Choroid plexus epithelial cell (primary cell): ENCODE results near the gene PRUNE2.

ENCODE experiments used
- DNase-seq: peaks from one replicate; pipeline ENCODE4 v3.0.0-alpha.2; 2010; ENCODE audit warnings: low read depth
- H3K4me3 ChIP-seq: 2 replicates; pipeline ENCODE4 v1.5.1; 2011; ENCODE audit warnings: low read depth, mild to moderate bottlenecking, control low read depth, low read length, moderate library complexity
- TF ChIP-seq, protein P1 (sequence below): conservative IDR thresholded peaks from 2 replicates; pipeline ENCODE4 v1.5.1; 2011; ENCODE audit warnings: low read depth, mild to moderate bottlenecking, control low read depth, inconsistent platforms, low read length, moderate library complexity

The PRUNE2 gene

DNA sequence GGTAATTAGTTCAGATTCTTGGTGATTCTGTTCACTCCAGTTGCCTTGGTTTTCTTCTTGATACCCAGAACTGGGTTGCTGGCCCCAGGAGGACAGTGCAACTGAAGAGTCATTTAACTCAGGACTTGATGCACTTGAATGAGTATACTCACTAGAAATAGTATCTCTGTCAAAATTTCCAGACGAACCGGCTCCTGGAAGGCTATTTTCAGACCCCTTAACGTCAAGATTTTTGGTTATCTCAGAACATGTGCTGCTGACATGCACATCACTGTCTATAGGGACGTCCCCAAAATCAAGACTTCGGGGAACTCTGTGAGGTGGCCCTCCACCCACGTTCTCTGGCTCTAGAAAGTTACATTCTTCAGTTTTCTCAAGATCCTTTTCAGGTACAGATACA is 198.4 kb downstream of the PRUNE2 start:
- TF ChIP-seq, protein P1, sequence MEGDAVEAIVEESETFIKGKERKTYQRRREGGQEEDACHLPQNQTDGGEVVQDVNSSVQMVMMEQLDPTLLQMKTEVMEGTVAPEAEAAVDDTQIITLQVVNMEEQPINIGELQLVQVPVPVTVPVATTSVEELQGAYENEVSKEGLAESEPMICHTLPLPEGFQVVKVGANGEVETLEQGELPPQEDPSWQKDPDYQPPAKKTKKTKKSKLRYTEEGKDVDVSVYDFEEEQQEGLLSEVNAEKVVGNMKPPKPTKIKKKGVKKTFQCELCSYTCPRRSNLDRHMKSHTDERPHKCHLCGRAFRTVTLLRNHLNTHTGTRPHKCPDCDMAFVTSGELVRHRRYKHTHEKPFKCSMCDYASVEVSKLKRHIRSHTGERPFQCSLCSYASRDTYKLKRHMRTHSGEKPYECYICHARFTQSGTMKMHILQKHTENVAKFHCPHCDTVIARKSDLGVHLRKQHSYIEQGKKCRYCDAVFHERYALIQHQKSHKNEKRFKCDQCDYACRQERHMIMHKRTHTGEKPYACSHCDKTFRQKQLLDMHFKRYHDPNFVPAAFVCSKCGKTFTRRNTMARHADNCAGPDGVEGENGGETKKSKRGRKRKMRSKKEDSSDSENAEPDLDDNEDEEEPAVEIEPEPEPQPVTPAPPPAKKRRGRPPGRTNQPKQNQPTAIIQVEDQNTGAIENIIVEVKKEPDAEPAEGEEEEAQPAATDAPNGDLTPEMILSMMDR: no peak
- H3K4me3 ChIP-seq: no peak overlapping the region
- no peak for DNase-seq

DNA sequence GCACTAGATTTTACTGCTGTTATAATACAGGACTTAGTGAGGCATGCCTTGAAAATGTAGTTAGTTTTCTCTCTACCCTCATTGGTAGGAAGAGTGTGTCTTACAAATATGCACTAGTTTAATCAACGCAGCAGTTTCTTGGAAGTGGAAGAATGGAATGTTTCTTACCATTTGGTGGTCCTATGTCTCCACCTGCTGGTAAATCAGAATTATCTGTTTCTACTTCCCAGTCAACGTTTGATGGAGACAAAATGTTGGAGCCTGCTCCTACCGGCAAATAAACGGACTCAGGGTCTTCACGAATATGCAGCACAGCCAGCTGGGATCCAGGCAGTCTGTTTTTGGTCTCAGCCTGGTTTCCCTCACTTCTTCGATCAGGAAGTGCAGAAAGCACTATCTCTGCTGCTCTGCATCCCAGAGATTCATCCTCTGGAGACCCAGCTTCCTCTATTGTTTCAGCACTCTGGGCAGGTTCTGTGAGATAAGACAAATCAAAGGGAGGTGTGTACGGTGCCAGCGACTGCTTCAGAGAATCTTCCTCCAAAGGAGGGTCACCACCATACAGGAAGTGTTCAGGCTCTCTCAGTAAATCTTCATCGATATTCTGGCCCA is 201.2 kb downstream of the PRUNE2 start:
- H3K4me3 ChIP-seq: no peak overlapping the region
- TF ChIP-seq, protein P1: peak; percentile 68
- DNase-seq: peak; percentile 98

DNA sequence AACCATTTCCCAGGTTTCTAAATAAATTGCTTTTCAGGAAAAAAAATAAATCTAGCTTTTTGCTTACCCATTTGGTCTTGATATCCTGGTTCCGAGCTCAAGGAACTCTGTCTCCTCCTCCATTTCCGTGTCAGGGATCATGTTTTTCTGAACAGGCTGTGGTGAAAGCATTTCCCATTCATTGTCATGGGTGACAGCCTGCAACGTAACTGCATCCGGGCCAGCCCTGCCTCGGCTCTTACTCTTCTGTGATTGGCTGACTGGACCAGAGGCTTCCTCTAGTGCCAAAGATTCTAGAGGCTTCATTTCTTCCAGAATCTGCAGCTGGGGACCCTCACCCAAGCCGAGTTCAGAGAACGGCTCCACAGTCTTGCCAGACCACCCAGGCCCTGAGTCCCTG is 202.6 kb downstream of the PRUNE2 start:
- peak; percentile 28 for DNase-seq
- TF ChIP-seq, protein P1: no peak
- no peak overlapping the region for H3K4me3 ChIP-seq

DNA sequence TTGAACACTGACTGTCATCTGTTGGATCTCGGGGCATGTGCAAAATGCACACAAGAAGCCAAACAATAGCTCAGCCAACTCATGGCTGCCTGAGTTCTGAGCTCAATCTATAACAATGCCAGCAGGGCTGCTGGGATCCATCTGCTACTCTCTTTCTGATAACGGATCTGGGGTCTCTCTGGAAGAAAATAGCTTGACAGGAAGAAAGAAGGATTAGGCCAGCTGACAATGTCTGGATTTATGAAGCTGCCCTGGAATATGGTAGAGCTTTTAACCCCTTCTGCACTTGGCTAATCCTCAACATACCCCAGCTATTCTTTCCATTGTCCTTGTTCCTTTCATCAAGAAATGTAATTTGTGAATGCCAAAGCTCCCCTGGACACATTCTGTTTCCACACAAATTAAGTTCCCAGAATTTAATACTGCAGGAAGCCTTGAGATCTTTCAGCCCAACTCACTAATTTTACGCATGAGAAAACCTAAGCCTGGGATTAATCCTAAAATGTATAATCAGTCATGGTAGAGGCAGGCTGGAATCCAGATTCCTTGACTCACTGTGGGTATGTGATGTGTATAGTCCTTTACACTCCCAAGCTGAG is 204.4 kb downstream of the PRUNE2 start:
- TF ChIP-seq, protein P1: no peak
- H3K4me3 ChIP-seq: no peak overlapping the region
- DNase-seq: no peak

DNA sequence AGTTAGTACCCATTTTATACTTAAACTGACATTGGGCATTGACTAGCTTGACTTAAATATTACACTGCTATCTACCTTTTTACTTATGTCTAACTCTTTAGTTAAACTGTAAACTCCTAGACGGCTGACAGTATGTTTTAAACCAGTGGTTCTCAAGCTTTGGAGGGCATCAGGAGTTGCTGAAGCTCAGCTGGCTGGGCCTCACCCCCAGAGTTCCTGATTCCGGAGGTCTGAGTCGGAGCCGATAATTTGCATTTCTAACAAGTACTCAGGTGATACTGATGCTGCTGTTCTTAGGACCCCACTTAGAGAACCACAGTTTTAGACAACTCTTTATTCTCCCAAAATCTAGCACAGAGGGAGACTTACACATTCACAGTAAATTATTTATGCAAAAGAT is 205.0 kb downstream of the PRUNE2 start:
- no peak for DNase-seq
- H3K4me3 ChIP-seq: no peak overlapping the region
- TF ChIP-seq, protein P1: no peak

DNA sequence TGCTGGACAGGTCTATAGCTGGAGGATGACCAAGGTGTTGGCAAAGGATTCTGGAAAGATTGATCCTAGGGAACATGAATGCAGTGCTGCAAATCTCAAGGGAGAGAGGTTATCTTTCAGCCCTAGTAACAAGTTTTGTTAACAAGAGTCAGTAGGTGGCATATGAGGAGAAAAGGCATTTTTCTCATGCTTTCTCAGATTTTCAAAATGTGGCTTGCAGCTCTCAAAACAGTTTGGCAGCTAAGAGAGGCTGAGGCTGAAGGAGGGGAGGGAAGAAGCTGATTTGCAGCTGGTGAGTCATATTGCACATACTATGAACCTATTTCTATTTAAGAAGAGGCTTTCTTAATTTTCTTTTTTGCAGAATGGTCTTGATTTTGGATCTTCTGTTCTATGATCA is 205.9 kb downstream of the PRUNE2 start:
- peak; percentile 86 for DNase-seq
- TF ChIP-seq, protein P1: peak; percentile 18
- H3K4me3 ChIP-seq: no peak overlapping the region

DNA sequence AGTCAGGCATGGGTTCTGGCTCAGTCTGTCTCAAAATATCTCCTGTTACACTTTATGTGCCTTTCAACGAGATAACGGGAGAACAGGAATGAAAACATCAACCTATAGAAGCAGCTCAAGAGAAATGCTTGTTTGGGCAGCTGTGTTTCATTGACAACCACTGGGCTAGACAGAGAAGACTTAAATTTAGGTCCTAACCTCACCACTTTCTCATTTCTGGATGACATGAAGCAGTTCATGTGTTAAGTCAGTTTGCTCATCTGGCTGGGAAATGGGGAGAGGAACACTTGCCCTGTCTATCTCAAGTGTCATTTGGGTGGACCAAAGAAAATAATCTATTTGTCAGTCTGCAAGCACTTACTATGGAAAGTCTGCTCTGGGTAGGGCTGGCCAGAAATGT is 208.4 kb downstream of the PRUNE2 start:
- TF ChIP-seq, protein P1: no peak
- peak; percentile 18 for DNase-seq
- H3K4me3 ChIP-seq: no peak overlapping the region
